GM06990 (cell line): ENCODE results near the gene GDPD2.
A peak's percentile ranks its signal among the peaks of the same experiment; 100 is the strongest.

Experiments used
- DNase-seq: peaks from one replicate; pipeline ENCODE4 v3.0.0-alpha.2; 2011; ENCODE audit not compliant: insufficient read length; ENCODE audit errors: extremely low read depth
- H3K27me3 ChIP-seq: replicated peaks from 2 replicates; pipeline ENCODE4 v1.6.0; 2011; ENCODE audit warnings: low read length; ENCODE audit not compliant: control insufficient read depth, insufficient read depth
- H3K36me3 ChIP-seq: 2 replicates; pipeline ENCODE4 v1.5.1; 2011; ENCODE audit warnings: low read length; ENCODE audit not compliant: control insufficient read depth, insufficient read depth
- H3K4me3 ChIP-seq: replicated peaks from 2 replicates; pipeline ENCODE4 v1.5.1; 2011; ENCODE audit warnings: low read depth, mild to moderate bottlenecking, control low read depth, low read length
- CTCF ChIP-seq: IDR thresholded peaks from 2 replicates; pipeline ENCODE4 v1.5.1; 2011; ENCODE audit warnings: low read length, control low read depth, mild to moderate bottlenecking, inconsistent platforms; ENCODE audit not compliant: insufficient read depth, poor library complexity, severe bottlenecking

Gene GDPD2

DNA sequence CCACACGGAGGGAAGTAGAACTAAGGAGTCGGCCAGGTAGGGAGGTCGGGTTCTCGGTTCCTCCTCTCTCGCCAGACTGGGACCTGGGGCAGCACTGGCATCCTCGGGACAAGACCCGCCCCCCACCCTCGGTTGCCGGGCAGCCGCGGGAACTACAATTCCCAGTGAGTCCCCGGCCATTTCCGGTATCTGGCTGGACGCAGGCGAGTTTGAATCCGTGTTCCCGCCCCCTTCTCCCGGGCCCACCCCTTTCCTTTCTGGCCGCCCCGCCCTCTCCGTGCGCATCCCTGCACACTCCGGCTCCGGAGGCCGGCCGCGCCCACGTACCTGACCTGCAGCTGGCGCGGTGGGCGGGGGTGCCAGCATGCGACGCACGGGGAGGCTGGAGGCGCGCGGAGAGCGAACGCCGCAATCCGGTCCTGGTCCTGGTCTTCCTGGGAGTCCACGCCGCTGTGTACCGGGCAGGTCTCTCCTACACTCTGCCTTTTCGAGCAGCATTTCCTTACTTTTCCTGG is 11.3 kb downstream of the GDPD2 start:
- no peaks in the 10 kb centered on the region for H3K36me3 ChIP-seq
- no peaks in the 10 kb centered on the region for H3K27me3 ChIP-seq
- peak; percentile 82 for DNase-seq
- no peak for TF ChIP-seq CTCF
- H3K4me3 ChIP-seq, result peak overlapping the region; percentile 64

- Histone ChIP-seq H3K36me3 (no peaks in the 10 kb centered on the region), H3K27me3 (no peaks in the 10 kb centered on the region), H3K4me3 (peak overlapping the region; percentile 64)
- no peak for TF ChIP-seq CTCF
- no peak for DNase-seq
These were observed 11.9 kb downstream of the GDPD2 start for GRCh38 chrX:70434914-70435586.

- Histone ChIP-seq H3K36me3 (no peaks in the 10 kb centered on the region), H3K27me3 (no peaks in the 10 kb centered on the region), H3K4me3 (no peak overlapping the region)
- peak; percentile 28 for TF ChIP-seq CTCF
- DNase-seq, result no peak
These were observed 13.2 kb downstream of the GDPD2 start for GRCh38 chrX:70436343-70436742.

DNA sequence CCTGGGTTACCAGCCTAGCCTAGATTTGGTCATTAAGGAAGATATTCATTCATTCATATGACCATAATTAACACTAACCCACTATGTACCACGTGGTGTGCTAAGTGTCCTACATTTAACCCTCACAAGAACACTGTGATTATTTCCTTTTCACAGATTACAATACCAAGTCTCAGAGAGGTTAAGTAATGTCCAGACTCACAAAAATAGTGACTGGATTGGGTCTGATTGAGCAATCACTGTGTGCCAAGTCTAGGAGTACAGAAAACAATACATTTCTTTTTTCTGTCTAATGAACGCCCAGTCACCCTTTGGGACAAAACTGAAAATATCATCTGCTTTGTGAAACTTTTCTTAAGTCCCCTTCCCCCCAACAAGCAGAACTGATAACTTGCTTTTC is 13.9 kb downstream of the GDPD2 start:
- Histone ChIP-seq H3K4me3 (no peak overlapping the region), H3K27me3 (no peaks in the 10 kb centered on the region), H3K36me3 (no peaks in the 10 kb centered on the region)
- DNase-seq, result no peak
- TF ChIP-seq CTCF, result no peak

DNA sequence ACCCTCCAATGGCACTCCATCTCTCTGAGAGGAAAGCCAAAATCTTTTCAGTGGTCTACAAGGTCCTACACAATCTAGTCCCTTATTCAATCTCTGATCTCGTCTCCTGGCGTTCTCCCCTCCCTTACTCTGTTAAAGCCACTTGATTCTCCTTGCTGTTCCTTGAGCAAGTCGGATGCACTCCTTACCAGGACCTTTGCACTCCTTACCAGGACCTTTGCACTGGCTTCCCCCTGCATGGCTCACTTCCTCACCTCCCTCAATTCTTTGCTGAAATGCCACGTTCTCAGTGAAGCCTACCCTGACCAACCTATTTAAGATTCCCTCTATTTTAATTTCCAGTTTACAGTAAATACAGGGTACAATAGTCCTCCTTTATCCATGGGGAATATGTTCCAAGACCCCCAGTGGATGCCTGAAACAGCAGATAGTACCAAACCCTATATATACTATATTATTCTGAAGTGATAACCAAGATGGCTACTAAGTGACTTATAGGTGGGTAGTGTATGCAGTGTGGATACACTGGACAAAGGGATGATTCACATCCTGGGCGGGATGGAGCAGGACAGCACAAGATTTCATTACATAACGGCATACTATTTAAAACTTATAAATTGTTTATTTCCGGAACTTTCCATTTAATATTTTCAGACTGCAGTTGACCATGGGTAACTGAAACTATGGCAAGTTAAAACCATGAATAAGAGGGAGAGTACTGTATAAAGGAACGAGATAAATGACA is 15.0 kb downstream of the GDPD2 start:
- no peak for TF ChIP-seq CTCF
- no peak overlapping the region for H3K4me3 ChIP-seq
- no peak for DNase-seq
- no peaks in the 10 kb centered on the region for H3K27me3 ChIP-seq
- H3K36me3 ChIP-seq, result no peaks in the 10 kb centered on the region

GRCh38 chrX:70439016-70439415 is 15.9 kb downstream of the GDPD2 start:
- no peak for DNase-seq
- no peaks in the 10 kb centered on the region for H3K36me3 ChIP-seq
- TF ChIP-seq CTCF, result no peak
- no peak overlapping the region for H3K4me3 ChIP-seq
- H3K27me3 ChIP-seq, result no peaks in the 10 kb centered on the region
